Measurements from ENCODE around the gene CASP9.

Gene CASP9

DNA sequence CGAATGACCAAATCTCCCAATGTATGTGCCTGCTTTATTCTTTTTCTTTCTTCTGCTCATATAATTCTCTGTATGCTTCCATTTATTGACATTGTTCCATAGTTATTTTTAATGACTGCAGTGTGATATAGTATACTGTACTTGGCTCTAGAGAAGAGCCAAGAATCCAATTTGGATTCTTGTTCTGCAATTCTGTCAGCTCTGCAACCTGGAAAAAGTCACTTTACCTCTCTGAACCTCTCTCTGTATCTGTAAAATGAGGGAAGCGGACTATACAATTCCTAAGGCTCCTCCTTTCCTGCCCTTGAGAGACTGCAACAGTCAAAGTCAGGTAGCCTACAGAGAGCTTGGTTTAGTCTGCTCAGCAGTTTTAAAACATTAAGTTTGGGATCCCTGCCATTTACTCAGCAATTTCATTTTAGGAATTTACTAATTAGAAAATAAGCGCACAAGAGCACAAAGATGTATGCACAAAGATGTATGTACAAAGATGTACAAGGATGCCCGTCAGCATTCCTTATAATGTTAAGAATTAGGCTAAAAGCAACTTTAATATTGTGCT is 17.3 kb upstream of the CASP9 start:
- H3K9me3 ChIP-seq (ENCODE audit: control insufficient read depth, insufficient read depth, low read depth, low read length) = no peaks in the 10 kb centered on the region
- H3K36me3 ChIP-seq (ENCODE audit: control insufficient read depth in 2 of 2, insufficient read depth in 1 of 2, low read length in 2 of 2) = peaks cover 16 to 94% of the 10 kb centered on the region in 2 experiments
- POLR2A ChIA-PET = no interaction called here

DNA sequence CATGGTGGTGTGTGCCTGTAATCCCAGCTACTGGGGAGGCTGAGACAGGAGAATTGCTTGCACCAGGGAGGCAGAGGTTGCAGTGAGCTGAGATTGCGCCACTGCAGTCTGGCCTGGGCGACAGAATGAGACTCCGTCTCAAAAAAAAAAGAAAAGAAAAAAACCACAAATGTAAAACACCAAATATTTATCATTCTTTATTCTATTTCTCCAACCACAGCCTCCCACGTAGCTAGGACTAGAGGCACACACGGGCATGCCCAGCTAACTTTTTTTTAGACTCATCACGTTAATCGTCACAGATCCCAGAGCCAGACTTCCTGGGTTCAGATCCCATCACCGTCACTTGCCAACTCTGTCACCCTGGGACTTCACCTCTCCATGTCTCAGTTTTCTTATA is 16.2 kb upstream of the CASP9 start:
- Histone ChIP-seq H3K27ac (ENCODE audit: extremely low read depth, low read depth, low read length) (no peak overlapping the region), H3K9me3 (ENCODE audit: control insufficient read depth, insufficient read depth, low read depth, low read length) (no peaks in the 10 kb centered on the region), H3K4me1 (ENCODE audit: control insufficient read depth, insufficient read depth, low read length) (no peaks in the 10 kb centered on the region; the same call in 1 of the 2 replicates), H3K4me3 (ENCODE audit: low read depth, low read length) (no peak overlapping the region), H3K36me3 (ENCODE audit: control insufficient read depth in 2 of 2, insufficient read depth in 1 of 2, low read length in 2 of 2) (peaks cover 20 to 94% of the 10 kb centered on the region in 2 experiments)
- CTCF ChIA-PET = no interaction called here
- no peak for TF ChIP-seq TCF7L2 (IDR thresholded peaks at IDR 0.05; ENCODE audit: borderline replicate concordance, low read depth, low read length)
- TF ChIP-seq, protein P1, sequence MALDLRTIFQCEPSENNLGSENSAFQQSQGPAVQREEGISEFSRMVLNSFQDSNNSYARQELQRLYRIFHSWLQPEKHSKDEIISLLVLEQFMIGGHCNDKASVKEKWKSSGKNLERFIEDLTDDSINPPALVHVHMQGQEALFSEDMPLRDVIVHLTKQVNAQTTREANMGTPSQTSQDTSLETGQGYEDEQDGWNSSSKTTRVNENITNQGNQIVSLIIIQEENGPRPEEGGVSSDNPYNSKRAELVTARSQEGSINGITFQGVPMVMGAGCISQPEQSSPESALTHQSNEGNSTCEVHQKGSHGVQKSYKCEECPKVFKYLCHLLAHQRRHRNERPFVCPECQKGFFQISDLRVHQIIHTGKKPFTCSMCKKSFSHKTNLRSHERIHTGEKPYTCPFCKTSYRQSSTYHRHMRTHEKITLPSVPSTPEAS (tag by site-specific recombination; IDR thresholded peaks at IDR 0.05) = no peak
- no peak for TF ChIP-seq ZNF558 (tag by site-specific recombination; IDR thresholded peaks at IDR 0.05)
- TF ChIP-seq, protein P2, sequence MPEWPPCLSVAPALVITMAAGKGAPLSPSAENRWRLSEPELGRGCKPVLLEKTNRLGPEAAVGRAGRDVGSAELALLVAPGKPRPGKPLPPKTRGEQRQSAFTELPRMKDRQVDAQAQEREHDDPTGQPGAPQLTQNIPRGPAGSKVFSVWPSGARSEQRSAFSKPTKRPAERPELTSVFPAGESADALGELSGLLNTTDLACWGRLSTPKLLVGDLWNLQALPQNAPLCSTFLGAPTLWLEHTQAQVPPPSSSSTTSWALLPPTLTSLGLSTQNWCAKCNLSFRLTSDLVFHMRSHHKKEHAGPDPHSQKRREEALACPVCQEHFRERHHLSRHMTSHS (tag by site-specific recombination; IDR thresholded peaks at IDR 0.05) = no peak
- TF ChIP-seq ZNF266 (tag by site-specific recombination; IDR thresholded peaks at IDR 0.05; ENCODE audit: low read depth) = no peak
- TF ChIP-seq ZNF37A (tag by site-specific recombination; IDR thresholded peaks at IDR 0.05) = no peak
- TF ChIP-seq ZNF175 (tag by site-specific recombination; IDR thresholded peaks at IDR 0.05) = no peak
- no peak for TF ChIP-seq HOXD13 (CRISPR knock-in tag; IDR thresholded peaks at IDR 0.05; ENCODE audit: borderline replicate concordance)
- TF ChIP-seq, protein P3, sequence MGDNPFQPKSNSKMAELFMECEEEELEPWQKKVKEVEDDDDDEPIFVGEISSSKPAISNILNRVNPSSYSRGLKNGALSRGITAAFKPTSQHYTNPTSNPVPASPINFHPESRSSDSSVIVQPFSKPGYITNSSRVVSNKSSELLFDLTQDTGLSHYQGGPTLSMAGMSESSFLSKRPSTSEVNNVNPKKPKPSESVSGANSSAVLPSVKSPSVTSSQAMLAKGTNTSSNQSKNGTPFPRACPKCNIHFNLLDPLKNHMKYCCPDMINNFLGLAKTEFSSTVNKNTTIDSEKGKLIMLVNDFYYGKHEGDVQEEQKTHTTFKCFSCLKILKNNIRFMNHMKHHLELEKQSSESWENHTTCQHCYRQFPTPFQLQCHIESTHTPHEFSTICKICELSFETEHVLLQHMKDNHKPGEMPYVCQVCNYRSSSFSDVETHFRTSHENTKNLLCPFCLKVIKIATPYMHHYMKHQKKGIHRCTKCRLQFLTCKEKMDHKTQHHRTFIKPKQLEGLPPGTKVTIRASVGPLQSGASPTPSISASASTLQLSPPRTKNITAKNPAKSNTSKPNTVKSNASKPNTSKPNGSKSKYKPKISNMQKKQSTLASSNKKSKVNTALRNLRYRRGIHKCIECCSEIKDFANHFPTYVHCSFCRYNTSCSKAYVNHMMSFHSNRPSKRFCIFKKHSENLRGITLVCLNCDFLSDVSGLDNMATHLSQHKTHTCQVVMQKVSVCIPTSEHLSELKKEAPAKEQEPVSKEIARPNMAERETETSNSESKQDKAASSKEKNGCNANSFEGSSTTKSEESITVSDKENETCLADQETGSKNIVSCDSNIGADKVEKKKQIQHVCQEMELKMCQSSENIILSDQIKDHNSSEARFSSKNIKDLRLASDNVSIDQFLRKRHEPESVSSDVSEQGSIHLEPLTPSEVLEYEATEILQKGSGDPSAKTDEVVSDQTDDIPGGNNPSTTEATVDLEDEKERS (tag by site-specific recombination; IDR thresholded peaks at IDR 0.05) = no peak
- TF ChIP-seq, protein P4, sequence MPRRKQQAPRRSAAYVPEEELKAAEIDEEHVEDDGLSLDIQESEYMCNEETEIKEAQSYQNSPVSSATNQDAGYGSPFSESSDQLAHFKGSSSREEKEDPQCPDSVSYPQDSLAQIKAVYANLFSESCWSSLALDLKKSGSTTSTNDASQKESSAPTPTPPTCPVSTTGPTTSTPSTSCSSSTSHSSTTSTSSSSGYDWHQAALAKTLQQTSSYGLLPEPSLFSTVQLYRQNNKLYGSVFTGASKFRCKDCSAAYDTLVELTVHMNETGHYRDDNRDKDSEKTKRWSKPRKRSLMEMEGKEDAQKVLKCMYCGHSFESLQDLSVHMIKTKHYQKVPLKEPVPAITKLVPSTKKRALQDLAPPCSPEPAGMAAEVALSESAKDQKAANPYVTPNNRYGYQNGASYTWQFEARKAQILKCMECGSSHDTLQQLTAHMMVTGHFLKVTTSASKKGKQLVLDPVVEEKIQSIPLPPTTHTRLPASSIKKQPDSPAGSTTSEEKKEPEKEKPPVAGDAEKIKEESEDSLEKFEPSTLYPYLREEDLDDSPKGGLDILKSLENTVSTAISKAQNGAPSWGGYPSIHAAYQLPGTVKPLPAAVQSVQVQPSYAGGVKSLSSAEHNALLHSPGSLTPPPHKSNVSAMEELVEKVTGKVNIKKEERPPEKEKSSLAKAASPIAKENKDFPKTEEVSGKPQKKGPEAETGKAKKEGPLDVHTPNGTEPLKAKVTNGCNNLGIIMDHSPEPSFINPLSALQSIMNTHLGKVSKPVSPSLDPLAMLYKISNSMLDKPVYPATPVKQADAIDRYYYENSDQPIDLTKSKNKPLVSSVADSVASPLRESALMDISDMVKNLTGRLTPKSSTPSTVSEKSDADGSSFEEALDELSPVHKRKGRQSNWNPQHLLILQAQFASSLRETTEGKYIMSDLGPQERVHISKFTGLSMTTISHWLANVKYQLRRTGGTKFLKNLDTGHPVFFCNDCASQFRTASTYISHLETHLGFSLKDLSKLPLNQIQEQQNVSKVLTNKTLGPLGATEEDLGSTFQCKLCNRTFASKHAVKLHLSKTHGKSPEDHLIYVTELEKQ (tag by site-specific recombination; IDR thresholded peaks at IDR 0.05; ENCODE audit: borderline replicate concordance) = no peak
- TF ChIP-seq ZBTB20 (tag by site-specific recombination; IDR thresholded peaks at IDR 0.05) = no peak
- TF ChIP-seq PRDM1 (tag by site-specific recombination; IDR thresholded peaks at IDR 0.05) = no peak
- TF ChIP-seq, protein P5, sequence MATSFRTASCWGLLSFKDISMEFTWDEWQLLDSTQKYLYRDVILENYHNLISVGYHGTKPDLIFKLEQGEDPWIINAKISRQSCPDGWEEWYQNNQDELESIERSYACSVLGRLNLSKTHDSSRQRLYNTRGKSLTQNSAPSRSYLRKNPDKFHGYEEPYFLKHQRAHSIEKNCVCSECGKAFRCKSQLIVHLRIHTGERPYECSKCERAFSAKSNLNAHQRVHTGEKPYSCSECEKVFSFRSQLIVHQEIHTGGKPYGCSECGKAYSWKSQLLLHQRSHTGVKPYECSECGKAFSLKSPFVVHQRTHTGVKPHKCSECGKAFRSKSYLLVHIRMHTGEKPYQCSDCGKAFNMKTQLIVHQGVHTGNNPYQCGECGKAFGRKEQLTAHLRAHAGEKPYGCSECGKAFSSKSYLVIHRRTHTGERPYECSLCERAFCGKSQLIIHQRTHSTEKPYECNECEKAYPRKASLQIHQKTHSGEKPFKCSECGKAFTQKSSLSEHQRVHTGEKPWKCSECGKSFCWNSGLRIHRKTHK (tag by site-specific recombination; IDR thresholded peaks at IDR 0.05) = no peak
- no peak for TF ChIP-seq GLIS2 (tag by site-specific recombination; IDR thresholded peaks at IDR 0.05)
- TF ChIP-seq ZNF19 (tag by site-specific recombination; IDR thresholded peaks at IDR 0.05; ENCODE audit: low read depth) = no peak
- no peak for TF ChIP-seq ZNF2 (tag by site-specific recombination; IDR thresholded peaks at IDR 0.05)
- POLR2A ChIA-PET = no interaction called here

More for the DNA sequence above, 17.3 kb upstream of the CASP9 start:
- CTCF ChIA-PET = no interaction called here
- no peak overlapping the region for H3K4me3 ChIP-seq (ENCODE audit: low read depth, low read length)
- no peak overlapping the region for H3K27ac ChIP-seq (ENCODE audit: extremely low read depth, low read depth, low read length)
- TF ChIP-seq ZNF133 (tag by site-specific recombination; IDR thresholded peaks at IDR 0.05) = no peak
- TF ChIP-seq ZFP3 (tag by site-specific recombination; IDR thresholded peaks at IDR 0.05; ENCODE audit: low read depth) = no peak
- no peak for TF ChIP-seq ZBTB20 (tag by site-specific recombination; IDR thresholded peaks at IDR 0.05)
- no peak for TF ChIP-seq KLF1 (tag by site-specific recombination; IDR thresholded peaks at IDR 0.05)
- TF ChIP-seq ZNF391 (tag by site-specific recombination; IDR thresholded peaks at IDR 0.05; ENCODE audit: borderline replicate concordance, low read depth) = no peak
- no peak for TF ChIP-seq ZNF138 (tag by site-specific recombination; IDR thresholded peaks at IDR 0.05; ENCODE audit: borderline replicate concordance)
- TF ChIP-seq ZNF529 (tag by site-specific recombination; IDR thresholded peaks at IDR 0.05; ENCODE audit: insufficient replicate concordance) = no peak
- H3K4me1 ChIP-seq (ENCODE audit: control insufficient read depth, insufficient read depth, low read length) = no peaks in the 10 kb centered on the region; the same call in 1 of the 2 replicates
